ENCODE measurements around the gene GNAI3.

- TF ChIP-seq TCF12 (IDR thresholded peaks at IDR 0.05; ENCODE audit: low read depth, low read length) (no peak), ZNF274 (IDR thresholded peaks at IDR 0.05; ENCODE audit: borderline replicate concordance, extremely low read depth, low read length) (no peak), SUZ12 (IDR thresholded peaks at IDR 0.05; ENCODE audit: low read length) (no peak), SIN3A (conservative IDR thresholded peaks at IDR 0.05 in 1 of 2, IDR thresholded peaks at IDR 0.05 in 1 of 2; ENCODE audit: low read depth in 1 of 2, low read length in 2 of 2) (no peak), ATF3 (IDR thresholded peaks at IDR 0.05; ENCODE audit: insufficient read depth, low read depth, low read length) (no peak), SIRT6 (IDR thresholded peaks at IDR 0.05; ENCODE audit: low read length) (no peak)
- TF ChIP-seq, protein P1, sequence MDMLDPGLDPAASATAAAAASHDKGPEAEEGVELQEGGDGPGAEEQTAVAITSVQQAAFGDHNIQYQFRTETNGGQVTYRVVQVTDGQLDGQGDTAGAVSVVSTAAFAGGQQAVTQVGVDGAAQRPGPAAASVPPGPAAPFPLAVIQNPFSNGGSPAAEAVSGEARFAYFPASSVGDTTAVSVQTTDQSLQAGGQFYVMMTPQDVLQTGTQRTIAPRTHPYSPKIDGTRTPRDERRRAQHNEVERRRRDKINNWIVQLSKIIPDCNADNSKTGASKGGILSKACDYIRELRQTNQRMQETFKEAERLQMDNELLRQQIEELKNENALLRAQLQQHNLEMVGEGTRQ (IDR thresholded peaks at IDR 0.05; ENCODE audit: low read length) = no peak
These were observed 104.0 kb downstream of the GNAI3 start for GRCh38 chr1:109652402-109652801.

All from H1 (cell line).